Cortex of kidney (tissue), 1 donor: ENCODE measurements around the gene RHPN2.

ENCODE experiments used
- DNase-seq: peaks from one replicate; lab custom pipeline; 2025; lab: John Stamatoyannopoulos, UW

The RHPN2 gene

DNA sequence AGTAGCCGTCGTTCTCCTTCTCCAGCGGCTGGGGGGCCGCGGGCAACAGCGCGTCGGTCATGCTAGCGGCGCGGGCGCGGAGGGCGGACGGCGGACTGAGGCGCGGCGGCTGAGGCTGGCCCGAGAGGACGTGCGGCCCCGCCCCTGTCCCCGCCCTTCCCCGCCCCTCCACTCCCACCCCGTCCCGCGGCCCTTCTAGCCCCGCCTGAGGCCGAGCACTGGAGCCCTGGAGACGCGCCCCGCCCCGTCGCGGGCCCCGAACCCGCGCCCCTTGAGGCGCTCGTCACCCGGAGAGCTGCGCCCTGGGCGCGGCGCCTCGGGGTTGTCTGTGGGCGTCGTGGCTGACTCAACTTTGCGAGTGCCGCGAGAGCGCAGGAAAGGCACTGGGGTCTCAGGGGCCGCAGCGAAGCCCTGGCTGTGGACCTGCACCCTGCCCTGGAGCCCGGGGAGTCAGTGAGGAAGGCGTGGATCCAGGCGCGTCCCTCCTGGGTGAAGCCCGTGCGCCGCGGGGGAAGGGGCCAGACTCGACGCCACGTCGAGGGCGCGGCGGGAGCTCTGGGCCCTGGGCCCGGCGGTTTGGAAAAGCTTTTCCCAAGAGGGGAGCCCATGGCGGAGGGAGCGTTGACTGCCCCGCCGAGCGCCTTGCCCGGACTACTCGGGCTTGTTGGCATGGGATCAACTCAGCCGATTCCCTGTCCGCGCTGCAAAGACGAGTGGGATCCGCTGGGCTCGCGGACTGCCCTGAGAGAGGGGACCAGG lies at the start of gene RHPN2:
RHPN2 (minus strand) TSS at position 97 of the 759 bp plus-strand sequence; CDS start at position 61, 36 bp downstream.
- DNase-seq: no peak

DNA sequence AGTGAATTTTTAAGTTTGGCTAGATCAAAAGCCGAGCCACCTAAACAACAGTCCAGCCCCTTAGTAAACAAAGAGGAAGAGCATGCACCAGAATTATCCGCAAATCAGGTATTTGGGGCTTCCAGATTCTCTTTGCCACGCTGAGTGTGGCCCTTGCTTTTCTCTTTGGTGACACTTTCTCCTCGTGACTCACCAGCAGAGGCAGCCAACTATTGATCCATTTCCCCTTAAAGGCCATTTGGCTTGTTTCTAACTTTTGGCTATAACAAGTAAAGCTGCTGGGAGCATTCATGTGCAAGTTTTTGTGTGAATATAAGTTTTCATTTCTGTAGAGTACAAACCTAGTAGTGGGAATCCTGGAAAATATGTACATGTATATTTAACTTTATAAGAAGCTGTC lies 49.6 kb upstream of the RHPN2 start:
- no peak for DNase-seq

GRCh38 chr19:33111587-33111986 lies 46.9 kb upstream of the RHPN2 start:
- no peak for DNase-seq

DNA sequence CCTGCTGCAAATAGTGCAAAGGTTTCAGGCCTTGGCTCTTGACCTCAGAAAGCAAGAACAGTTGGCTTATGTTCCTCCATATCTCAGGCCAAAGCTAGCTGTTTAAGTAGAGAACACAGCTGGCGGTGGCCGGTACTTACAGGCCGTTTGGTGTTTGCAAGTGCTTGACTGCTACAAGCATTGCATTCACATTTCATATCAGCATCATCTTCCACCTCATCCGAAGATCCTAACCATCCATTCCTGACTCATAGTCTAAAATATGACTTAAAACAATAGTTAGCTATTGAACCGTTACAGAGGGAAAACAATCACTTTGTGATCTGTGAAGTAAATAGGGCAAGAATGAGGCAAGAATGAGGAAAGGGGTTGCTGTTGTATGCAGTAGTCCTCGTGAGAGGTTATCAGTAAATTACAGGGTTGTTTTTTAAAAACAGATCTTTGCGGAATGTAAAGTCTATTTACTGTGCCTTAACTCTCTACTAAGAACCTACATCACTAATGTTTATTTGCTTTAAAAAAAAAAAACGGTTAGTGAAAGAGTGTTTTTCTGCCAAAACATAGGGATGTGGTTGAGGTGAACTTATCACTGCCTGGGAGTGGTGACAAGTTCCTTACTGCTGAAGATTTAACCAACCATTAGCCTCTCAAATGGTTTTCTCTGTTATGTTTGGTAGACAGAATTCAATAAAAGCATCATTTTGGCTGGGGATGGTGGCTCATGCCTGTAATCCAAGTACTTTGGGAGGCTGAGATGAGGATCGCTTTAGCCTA lies 45.6 kb upstream of the RHPN2 start:
- no peak for DNase-seq

DNA sequence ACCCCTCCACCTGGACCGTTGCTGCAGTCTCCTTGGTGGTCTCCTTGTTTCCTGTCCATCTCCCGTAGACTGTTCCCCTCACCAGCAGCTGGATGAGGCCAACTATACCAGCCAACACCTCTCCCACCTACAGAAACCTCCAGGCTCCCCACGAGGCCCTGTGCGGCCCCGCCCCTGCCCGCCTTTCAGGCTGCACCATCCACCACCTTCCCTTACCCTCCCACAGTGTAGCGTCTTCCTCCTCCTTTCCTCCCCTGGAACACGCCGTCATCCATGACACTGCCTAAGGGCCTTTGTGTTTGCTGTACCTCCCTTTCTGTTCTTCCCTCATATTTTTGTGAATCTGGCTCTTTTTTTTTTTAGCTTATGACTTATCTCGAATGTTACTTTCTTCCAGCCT lies 43.5 kb upstream of the RHPN2 start:
- no peak for DNase-seq

DNA sequence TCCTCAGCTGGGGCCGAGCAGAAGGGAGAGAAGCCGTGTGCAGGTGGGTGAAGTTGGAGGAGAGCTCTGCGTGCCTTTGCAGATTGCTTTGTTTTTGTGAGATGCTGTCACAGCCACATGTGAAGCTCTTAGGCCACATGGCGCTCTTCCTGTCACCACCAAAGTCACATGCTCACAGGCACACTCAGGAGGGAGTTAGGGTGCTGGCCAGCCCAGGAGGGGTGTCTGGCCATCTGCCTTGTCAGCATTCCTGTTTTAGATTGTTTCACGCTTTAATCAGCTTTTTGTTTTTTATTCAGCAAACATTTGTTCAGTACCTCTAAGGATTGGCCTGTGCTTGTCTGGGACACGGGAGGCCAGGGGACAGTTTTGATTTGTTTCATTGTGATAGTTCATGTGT lies 38.2 kb upstream of the RHPN2 start:
- no peak for DNase-seq

DNA sequence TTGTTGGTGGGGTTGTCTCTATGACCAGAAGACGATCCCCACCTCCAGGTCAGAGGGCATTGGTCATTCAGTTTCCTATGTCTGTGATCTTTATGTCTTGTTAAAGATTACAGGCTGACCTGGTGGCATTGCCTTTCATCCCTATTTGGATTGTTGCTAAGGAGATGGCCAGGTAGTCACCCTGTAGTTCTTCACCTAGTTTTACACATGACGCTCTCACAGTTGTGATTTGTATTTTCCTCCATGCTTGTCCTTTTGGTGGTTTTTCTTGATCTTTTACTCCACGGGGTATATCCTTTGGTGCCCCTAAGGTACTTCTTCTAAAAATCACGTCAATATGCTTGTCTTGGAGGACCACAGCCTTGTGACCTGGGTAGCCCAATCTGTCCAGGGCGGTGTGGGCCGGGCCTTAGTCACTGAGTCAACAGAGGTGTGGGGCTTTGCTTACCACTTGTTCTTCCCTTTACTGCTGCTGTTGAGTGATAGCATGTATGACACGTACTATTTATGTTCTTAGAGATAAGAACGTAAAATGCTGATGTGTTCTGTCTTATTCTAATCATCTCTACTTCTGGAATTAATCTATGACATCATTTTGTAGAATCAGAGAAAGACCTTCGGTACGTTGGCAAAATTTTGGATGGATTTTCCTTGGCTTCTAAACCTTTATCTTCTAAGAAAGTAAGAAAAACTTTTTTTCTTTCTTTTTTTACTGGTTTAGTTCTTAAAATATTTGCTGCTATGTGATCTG lies 36.4 kb upstream of the RHPN2 start:
- no peak for DNase-seq

- no peak for DNase-seq
Observed at GRCh38 chr19:33098055-33098534, 33.4 kb upstream of the RHPN2 start.

DNA sequence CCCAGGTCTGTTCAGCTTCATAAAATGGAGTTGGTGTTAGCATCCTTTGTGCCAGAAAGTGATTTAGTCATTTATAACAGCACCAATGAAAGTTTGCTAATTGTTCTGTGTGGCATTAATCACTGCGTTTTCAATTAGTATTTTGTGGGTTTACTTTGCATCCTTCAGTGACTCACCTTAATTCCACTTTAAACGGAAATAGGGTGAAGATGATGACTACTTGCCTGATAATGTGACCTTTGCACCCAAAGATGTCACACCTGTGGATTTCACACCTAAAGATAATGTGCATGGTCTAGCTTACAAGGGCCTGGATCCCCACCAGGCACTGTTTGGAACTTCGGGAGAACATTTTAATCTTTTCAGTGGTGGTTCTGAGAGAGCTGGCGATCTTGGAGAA lies 31.3 kb upstream of the RHPN2 start:
- DNase-seq: no peak

GRCh38 chr19:33094436-33095067 lies 29.9 kb upstream of the RHPN2 start:
- DNase-seq: no peak

DNA sequence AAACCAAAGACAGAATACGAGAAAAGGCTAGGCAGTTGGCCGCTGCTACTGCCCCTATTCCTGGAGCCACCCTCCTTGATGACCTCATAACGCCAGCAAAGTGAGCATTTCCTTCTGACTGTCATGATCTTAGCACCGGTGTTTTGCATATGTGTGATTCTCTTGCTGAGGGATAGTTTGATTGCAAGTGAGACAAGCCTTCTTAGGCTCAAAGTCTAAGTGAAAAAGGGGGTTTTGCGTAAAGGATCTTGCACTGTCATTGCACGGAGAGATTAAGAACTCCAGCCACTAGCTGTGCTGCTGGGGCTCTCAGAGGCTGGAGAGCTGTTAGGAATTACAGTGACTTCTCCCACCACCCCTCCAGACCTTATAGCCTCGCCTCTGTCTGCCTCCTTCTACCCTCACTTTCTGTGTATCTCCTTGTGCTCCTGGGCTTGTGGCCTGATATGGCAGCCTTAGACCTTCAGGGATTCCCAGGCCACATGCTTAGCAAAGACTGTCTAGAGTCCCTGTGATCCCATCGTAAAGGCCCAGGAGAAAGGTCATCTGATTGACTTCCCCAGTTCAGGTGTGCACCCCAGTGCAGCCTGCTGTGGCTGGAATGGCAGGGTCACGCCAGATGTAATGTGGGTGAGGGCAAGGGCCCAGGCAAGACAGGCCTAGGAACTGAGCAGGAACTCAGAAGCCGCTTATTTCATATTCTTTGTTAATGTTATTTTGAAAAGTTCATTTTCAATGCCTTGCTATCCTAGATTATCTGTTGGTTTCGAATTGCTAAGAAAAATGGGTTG lies 28.9 kb upstream of the RHPN2 start:
- DNase-seq: no peak

DNA sequence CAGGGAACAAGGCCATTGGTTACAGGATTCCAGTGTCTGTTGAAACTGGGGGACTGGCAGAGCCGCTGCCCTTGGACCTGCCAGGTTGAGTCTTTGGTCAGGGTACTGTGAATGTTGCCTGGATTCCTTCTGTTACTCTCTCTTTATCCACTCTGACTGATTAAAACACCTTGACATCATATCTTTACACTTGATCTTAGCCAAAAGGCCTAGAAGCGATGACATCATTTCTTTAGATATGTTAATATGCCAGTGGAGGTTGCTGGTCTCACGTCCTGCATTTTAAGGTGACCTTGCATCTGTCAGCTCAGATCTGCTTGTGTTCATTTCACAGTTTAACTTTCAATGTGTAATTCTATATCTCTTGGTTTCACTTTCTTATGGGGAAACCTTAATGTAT lies 25.5 kb upstream of the RHPN2 start:
- DNase-seq: no peak

- no peak for DNase-seq
Observed at GRCh38 chr19:33089010-33089409, 24.3 kb upstream of the RHPN2 start.

GRCh38 chr19:33086955-33087354 lies 22.3 kb upstream of the RHPN2 start:
- no peak for DNase-seq

DNA sequence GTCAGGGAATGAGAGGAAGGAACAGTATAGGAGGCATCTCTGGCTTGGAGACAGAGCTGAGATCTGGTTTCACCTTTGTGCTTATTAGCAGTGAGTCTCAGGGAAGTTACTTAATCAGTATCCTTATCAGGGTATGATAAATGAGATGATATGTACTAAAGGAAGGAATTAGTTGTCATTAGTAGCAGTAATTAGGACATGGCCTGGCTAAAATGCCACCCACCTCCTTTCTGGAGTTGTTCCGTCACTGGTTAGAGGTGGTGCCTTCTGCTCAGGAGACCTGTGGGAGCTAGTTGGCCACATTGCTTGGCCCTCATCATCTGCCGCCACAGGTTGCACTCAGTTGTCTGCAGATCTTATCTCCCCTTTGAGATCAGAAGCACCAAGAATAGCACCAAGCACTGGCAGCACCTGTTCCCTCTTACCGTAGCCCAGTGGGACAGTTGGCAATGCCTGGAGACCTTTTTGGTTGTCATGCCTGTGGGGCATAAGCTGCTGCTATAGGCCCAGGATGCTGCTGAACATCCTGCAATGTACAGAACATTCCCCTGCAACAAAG lies 21.0 kb upstream of the RHPN2 start:
- DNase-seq: no peak

DNA sequence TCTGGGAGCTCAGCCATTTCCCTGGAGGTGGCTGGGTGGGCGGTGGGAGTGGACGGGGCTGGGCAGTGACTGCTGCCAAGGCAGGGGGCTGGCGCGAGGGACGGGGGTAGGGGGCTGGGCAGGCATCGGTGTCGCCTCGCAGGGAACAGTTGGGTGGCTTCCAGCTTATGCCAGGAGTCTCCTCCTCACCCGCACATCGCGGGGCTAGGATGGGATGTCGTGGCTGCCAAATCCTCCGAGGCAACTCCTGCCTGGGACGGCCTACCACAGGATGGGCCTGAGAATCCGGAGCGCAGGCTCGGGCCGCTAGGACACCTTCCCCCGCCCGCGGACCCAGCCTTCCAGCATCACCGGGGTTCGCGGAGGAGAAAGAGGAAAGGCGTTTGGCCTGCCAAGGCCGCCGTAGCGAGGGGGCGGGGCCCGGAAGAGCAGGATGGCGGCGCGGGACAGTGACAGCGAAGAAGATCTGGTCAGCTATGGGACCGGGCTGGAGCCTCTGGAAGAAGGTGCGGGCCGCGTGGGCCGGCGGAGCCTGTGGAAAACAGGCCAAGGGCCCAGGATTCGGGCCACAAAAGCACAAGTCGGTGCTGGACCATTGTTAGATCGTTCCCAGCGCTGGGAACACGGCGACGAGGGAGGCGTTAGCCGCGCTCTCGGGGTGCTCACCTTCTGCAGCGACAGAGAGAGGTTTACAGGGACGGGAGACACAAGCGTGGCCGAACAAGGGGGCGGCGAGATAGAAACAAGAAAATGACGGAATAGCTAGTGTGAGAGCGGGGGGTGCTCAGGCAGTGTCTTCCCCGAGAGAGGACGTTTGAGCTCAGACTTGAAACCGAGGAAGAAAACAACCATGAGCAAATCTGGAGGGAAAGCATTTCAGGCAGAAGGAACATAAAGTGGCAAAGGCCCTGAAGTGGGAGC lies 16.3 kb upstream of the RHPN2 start, which contains the start of gene GPATCH1:
GPATCH1 (plus strand) TSS at position 421 of the 921 bp plus-strand sequence; CDS start at position 434, 13 bp downstream.
- peak; percentile 43 for DNase-seq

- DNase-seq: no peak
Observed at GRCh38 chr19:33075519-33075918, 10.8 kb upstream of the RHPN2 start.

DNA sequence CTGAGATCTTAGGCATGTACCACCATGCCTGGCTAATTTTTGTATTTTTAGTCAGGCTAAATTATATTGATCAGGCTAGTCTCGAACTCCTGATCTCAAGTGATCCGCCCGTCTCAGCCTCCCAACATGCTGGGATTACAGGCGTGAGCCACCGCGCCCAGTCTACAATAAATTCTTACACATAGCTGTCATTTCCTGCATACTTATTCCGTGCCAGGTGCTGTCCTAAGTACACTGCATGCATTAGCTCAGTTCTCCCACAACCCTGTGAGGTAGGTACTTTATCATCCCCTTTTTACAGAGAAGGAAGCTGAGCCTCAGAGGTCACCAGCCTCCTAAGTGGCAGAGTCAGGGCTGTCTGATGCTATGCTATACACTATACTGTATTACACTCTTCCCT lies 7.2 kb upstream of the RHPN2 start:
- no peak for DNase-seq

- DNase-seq: no peak
Observed at GRCh38 chr19:33067121-33067520, 2.4 kb upstream of the RHPN2 start.

GRCh38 chr19:33066543-33066942 lies 1.9 kb upstream of the RHPN2 start:
- DNase-seq: no peak
